ENCODE measurements around the gene P2RX6.
"Not testable (repeated sequence)": the region's sequence is repeated elsewhere in the genome, so short reads cannot be mapped to it uniquely, and the experiment has no call there.

The P2RX6 gene

GRCh38 chr22:21067075-21067900 lies 52.3 kb downstream of the P2RX6 start:
- Histone ChIP-seq H3K4me3 (ENCODE audit: low read depth, low read length) (no peak overlapping the region), H3K27ac (ENCODE audit: low read depth, low read length) (no peak overlapping the region), H3K9ac (ENCODE audit: low read depth, low read length) (no peak overlapping the region), H3K36me3 (ENCODE audit: control insufficient read depth, insufficient read depth, low read length) (no peaks in the 10 kb centered on the region), H3K4me1 (ENCODE audit: control insufficient read depth, insufficient read depth, low read length) (no peaks in the 10 kb centered on the region), H3K9me3 (ENCODE audit: control insufficient read depth, insufficient read depth, low read length) (no peaks in the 10 kb centered on the region), H3K27me3 (ENCODE audit: control insufficient read depth, insufficient read depth, low read length) (no peaks in the 10 kb centered on the region)

GRCh38 chr22:21067901-21068680 lies 53.1 kb downstream of the P2RX6 start:
- Histone ChIP-seq H3K4me3 (ENCODE audit: low read depth, low read length) (no peak overlapping the region), H3K9ac (ENCODE audit: low read depth, low read length) (no peak overlapping the region), H3K27ac (ENCODE audit: low read depth, low read length) (no peak overlapping the region), H3K4me1 (ENCODE audit: control insufficient read depth, insufficient read depth, low read length) (no peaks in the 10 kb centered on the region), H3K36me3 (ENCODE audit: control insufficient read depth, insufficient read depth, low read length) (no peaks in the 10 kb centered on the region), H3K9me3 (ENCODE audit: control insufficient read depth, insufficient read depth, low read length) (no peaks in the 10 kb centered on the region), H3K27me3 (ENCODE audit: control insufficient read depth, insufficient read depth, low read length) (no peaks in the 10 kb centered on the region)

- no peak overlapping the region for H3K27ac ChIP-seq (ENCODE audit: low read depth, low read length)
- H3K27me3 ChIP-seq (ENCODE audit: control insufficient read depth, insufficient read depth, low read length) = no peaks in the 10 kb centered on the region
- no peaks in the 10 kb centered on the region for H3K36me3 ChIP-seq (ENCODE audit: control insufficient read depth, insufficient read depth, low read length)
- no peak overlapping the region for H3K4me3 ChIP-seq (ENCODE audit: low read depth, low read length)
- H3K9me3 ChIP-seq (ENCODE audit: control insufficient read depth, insufficient read depth, low read length) = no peaks in the 10 kb centered on the region
- no peaks in the 10 kb centered on the region for H3K4me1 ChIP-seq (ENCODE audit: control insufficient read depth, insufficient read depth, low read length)
- no peak overlapping the region for H3K9ac ChIP-seq (ENCODE audit: low read depth, low read length)
Observed at GRCh38 chr22:21068681-21069276, 53.8 kb downstream of the P2RX6 start.

- Histone ChIP-seq H3K9me3 (ENCODE audit: control insufficient read depth, insufficient read depth, low read length) (no peaks in the 10 kb centered on the region), H3K4me1 (ENCODE audit: control insufficient read depth, insufficient read depth, low read length) (no peaks in the 10 kb centered on the region), H3K27ac (ENCODE audit: low read depth, low read length) (no peak overlapping the region), H3K9ac (ENCODE audit: low read depth, low read length) (no peak overlapping the region), H3K4me3 (ENCODE audit: low read depth, low read length) (no peak overlapping the region), H3K27me3 (ENCODE audit: control insufficient read depth, insufficient read depth, low read length) (no peaks in the 10 kb centered on the region), H3K36me3 (ENCODE audit: control insufficient read depth, insufficient read depth, low read length) (no peaks in the 10 kb centered on the region)
Observed at GRCh38 chr22:21069375-21069774, 54.4 kb downstream of the P2RX6 start.

- Histone ChIP-seq H3K4me3 (ENCODE audit: low read depth, low read length) (no peak overlapping the region), H3K27me3 (ENCODE audit: control insufficient read depth, insufficient read depth, low read length) (no peaks in the 10 kb centered on the region), H3K36me3 (ENCODE audit: control insufficient read depth, insufficient read depth, low read length) (no peaks in the 10 kb centered on the region), H3K27ac (ENCODE audit: low read depth, low read length) (no peak overlapping the region), H3K9ac (ENCODE audit: low read depth, low read length) (no peak overlapping the region), H3K9me3 (ENCODE audit: control insufficient read depth, insufficient read depth, low read length) (no peaks in the 10 kb centered on the region), H3K4me1 (ENCODE audit: control insufficient read depth, insufficient read depth, low read length) (no peaks in the 10 kb centered on the region)
Observed at GRCh38 chr22:21070690-21071615, 56.0 kb downstream of the P2RX6 start.

- not testable (repeated sequence) for H3K9me3 ChIP-seq (ENCODE audit: control insufficient read depth, insufficient read depth, low read length); H3K4me3 ChIP-seq (ENCODE audit: low read depth, low read length); H3K27me3 ChIP-seq (ENCODE audit: control insufficient read depth, insufficient read depth, low read length); H3K36me3 ChIP-seq (ENCODE audit: control insufficient read depth, insufficient read depth, low read length); H3K4me1 ChIP-seq (ENCODE audit: control insufficient read depth, insufficient read depth, low read length); H3K9ac ChIP-seq (ENCODE audit: low read depth, low read length); H3K27ac ChIP-seq (ENCODE audit: low read depth, low read length)
Observed at GRCh38 chr22:21071796-21072195, 56.8 kb downstream of the P2RX6 start.

- Histone ChIP-seq H3K4me3 (ENCODE audit: low read depth, low read length) (no peak overlapping the region), H3K27ac (ENCODE audit: low read depth, low read length) (no peak overlapping the region), H3K9ac (ENCODE audit: low read depth, low read length) (no peak overlapping the region), H3K36me3 (ENCODE audit: control insufficient read depth, insufficient read depth, low read length) (no peaks in the 10 kb centered on the region), H3K9me3 (ENCODE audit: control insufficient read depth, insufficient read depth, low read length) (no peaks in the 10 kb centered on the region), H3K4me1 (ENCODE audit: control insufficient read depth, insufficient read depth, low read length) (no peaks in the 10 kb centered on the region), H3K27me3 (ENCODE audit: control insufficient read depth, insufficient read depth, low read length) (no peaks in the 10 kb centered on the region)
Observed at GRCh38 chr22:21073023-21073422, 58.1 kb downstream of the P2RX6 start.

GRCh38 chr22:21073482-21073881 lies 58.5 kb downstream of the P2RX6 start:
- H3K27me3 ChIP-seq (ENCODE audit: control insufficient read depth, insufficient read depth, low read length) = no peaks in the 10 kb centered on the region
- H3K9ac ChIP-seq (ENCODE audit: low read depth, low read length) = no peak overlapping the region
- H3K9me3 ChIP-seq (ENCODE audit: control insufficient read depth, insufficient read depth, low read length) = no peaks in the 10 kb centered on the region
- H3K36me3 ChIP-seq (ENCODE audit: control insufficient read depth, insufficient read depth, low read length) = no peaks in the 10 kb centered on the region
- H3K4me1 ChIP-seq (ENCODE audit: control insufficient read depth, insufficient read depth, low read length) = no peaks in the 10 kb centered on the region
- no peak overlapping the region for H3K4me3 ChIP-seq (ENCODE audit: low read depth, low read length)
- H3K27ac ChIP-seq (ENCODE audit: low read depth, low read length) = no peak overlapping the region

GRCh38 chr22:21074102-21074715 lies 59.2 kb downstream of the P2RX6 start:
- Histone ChIP-seq H3K27me3 (ENCODE audit: control insufficient read depth, insufficient read depth, low read length) (no peaks in the 10 kb centered on the region), H3K36me3 (ENCODE audit: control insufficient read depth, insufficient read depth, low read length) (no peaks in the 10 kb centered on the region), H3K27ac (ENCODE audit: low read depth, low read length) (no peak overlapping the region), H3K9me3 (ENCODE audit: control insufficient read depth, insufficient read depth, low read length) (no peaks in the 10 kb centered on the region), H3K4me3 (ENCODE audit: low read depth, low read length) (no peak overlapping the region), H3K9ac (ENCODE audit: low read depth, low read length) (no peak overlapping the region), H3K4me1 (ENCODE audit: control insufficient read depth, insufficient read depth, low read length) (no peaks in the 10 kb centered on the region)

- Histone ChIP-seq H3K9ac (ENCODE audit: low read depth, low read length) (no peak overlapping the region), H3K4me1 (ENCODE audit: control insufficient read depth, insufficient read depth, low read length) (no peaks in the 10 kb centered on the region)
Observed at GRCh38 chr22:21075516-21076138, 60.7 kb downstream of the P2RX6 start.

More at GRCh38 chr22:21075516-21076138, 60.7 kb downstream of the P2RX6 start:
- no peaks in the 10 kb centered on the region for H3K9me3 ChIP-seq (ENCODE audit: control insufficient read depth, insufficient read depth, low read length)
- no peak overlapping the region for H3K27ac ChIP-seq (ENCODE audit: low read depth, low read length)
- H3K36me3 ChIP-seq (ENCODE audit: control insufficient read depth, insufficient read depth, low read length) = no peaks in the 10 kb centered on the region
- H3K4me3 ChIP-seq (ENCODE audit: low read depth, low read length) = no peak overlapping the region
- H3K27me3 ChIP-seq (ENCODE audit: control insufficient read depth, insufficient read depth, low read length) = no peaks in the 10 kb centered on the region
